ENCODE results near the gene ST8SIA5. TPM values are rescaled to one million over a fixed set of nuclear protein-coding genes. Genes with fewer than 3 reads are reported as not detected.

Gene ST8SIA5
- total RNA-seq, 1 donor from 2014 or later = 0.23 TPM

DNA sequence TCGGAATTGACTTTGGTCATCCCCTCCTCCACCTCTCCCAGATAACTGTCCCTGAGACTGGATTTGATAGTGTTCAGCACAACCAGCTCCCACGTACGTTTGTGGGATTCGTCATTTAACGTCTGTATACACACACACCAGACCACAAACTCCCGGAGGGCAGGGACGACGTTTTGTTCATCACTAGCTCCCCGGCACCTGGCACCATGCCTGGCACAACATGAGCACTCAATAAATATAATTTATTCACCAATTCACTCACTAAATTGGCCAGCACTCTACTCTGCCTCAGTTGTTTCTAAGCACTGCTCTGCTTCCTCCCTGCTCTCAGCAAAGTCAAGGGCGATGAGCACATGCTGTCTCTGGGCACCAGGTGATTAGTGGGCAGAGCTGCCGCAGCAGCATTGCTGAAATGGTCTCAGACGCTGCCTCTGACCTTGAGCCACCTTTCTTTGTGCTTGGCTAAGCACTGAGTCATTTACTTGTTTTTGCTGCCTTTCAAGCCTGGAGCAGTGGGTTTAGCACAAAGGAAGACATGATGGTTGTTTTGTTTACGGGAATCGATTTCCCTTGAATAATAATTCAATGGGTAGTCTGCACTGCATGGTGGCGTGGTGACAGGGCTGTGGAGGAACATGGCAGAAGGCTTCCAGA lies 80.5 kb downstream of the ST8SIA5 start:
- ATAC-seq (no peak), DNase-seq (ENCODE audit: low spot score) (no peak)

DNA sequence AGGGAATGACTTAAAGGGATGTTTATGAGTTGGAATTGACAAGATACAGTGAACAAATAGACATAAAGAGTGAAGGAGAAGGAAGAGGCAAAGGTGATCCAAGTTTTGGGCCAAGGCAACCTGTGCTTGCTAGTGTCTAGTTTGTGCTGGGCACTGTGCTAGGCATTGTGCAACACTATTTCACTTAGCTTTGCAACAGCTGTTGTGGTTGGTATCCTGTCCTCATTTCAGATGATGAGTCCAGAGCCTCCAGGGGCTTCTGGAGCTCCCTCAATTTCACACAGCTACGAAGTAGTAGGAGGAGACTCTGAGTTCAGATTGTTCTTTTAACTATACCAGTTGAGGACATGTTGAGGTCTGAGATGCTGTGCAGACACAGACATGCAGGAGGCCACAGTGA lies 81.7 kb downstream of the ST8SIA5 start:
- ATAC-seq = no peak
- DNase-seq (ENCODE audit: low spot score) = no peak

DNA sequence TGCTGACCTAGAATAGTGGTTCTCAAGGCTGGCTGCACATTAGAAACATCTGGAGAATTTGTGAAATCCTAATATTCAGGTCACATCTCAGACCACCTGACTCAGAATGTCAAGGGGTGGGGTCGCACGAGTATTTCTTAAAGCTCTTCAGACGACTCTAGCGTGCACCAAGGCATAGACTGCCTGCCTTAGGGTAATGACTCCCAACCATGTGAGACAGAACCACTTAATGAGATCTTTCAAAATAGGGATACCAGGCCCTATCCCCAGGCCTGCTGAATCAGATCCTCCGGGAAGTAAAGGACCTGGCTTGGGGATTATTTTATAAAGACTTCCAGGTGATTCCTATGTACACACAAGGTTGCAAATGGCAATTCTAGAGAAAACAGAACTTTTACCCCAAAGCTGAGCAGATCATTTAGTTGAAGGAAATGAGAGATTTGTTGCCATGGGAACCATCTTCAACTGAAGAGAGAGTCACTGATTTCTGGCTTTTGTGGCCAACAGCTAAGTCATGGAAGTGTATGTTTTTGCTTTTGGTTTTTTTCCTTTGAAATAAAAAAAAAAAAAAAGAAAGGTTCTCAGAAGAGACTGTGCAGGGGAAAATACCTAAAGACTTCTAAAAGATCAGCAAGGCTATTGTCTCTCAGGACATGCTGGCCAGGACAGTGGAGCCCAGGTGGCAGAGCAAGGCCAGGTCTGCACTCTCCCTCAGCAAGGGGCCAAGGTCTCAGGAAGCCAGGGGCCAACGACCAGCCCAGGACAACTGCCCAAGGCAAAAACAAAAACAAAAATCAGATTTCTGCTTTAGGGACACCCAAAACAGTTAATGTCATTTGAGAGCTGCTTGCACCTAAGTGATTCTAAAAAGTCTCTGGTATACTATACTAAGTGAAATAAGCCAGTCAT lies 84.5 kb downstream of the ST8SIA5 start:
- no peak for ATAC-seq

DNA sequence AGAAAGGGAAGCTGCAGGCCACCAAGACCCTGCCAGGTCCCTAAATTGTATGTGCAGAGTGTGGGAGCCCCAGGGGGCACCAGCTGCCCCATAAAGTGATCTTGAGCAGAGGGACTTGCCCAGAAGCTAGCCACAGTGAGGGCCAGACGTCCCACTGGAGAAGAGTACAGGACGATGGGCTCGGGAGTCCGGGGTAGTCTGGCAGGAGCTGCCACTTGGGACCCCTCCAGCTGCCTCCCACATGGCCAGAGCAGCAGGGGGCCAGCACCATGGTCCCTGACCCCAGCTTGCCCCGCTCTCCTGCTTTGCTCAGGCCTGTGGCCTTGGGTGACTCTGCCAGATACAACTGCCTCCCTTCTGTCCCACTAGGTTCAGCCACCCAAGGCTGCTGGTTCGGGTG lies 88.2 kb downstream of the ST8SIA5 start:
- DNase-seq (ENCODE audit: low spot score) = no peak
- ATAC-seq = no peak

More for the DNA sequence above, 84.5 kb downstream of the ST8SIA5 start:
- no peak for DNase-seq (ENCODE audit: low spot score)

DNA sequence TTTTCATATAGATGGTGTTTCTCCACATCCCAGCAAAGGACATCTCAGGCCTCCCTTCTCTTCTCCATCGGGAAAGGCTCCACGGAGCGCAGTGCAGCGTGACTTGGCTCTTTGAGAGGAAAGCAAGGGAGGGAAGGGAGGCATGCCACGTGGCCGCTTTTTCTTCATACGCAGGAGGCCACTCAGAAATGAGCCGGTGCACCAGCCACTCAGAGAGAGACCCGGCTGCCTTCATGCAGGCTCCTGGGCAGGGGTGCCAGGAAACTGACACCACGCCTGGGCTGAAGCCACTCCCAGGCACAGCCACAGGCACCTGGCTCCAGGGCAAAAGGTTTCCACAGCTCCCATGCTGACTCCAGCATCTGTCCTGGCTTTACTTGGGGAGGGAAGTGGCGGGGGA lies 88.7 kb downstream of the ST8SIA5 start:
- no peak for DNase-seq (ENCODE audit: low spot score)
- no peak for ATAC-seq

DNA sequence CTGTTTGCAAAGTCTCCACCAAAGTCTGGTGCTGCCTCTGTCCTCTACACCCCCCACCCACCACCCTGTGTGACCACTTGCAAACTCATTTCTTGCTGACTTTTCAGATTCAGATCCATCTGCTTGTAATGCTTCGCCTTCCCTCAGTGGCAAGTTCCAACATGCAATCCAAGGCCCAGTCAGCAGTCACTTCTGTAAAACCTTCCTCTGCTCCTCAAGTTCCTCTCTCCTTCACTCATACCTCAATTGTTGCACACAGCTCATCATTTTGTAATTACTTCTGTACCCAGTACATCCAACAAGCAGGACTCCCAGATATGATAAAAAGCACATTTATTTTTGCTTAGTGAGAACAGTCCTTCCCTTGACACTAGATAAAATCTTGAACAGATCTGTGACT lies 93.3 kb downstream of the ST8SIA5 start:
- no peak for DNase-seq (ENCODE audit: low spot score)
- ATAC-seq = no peak

DNA sequence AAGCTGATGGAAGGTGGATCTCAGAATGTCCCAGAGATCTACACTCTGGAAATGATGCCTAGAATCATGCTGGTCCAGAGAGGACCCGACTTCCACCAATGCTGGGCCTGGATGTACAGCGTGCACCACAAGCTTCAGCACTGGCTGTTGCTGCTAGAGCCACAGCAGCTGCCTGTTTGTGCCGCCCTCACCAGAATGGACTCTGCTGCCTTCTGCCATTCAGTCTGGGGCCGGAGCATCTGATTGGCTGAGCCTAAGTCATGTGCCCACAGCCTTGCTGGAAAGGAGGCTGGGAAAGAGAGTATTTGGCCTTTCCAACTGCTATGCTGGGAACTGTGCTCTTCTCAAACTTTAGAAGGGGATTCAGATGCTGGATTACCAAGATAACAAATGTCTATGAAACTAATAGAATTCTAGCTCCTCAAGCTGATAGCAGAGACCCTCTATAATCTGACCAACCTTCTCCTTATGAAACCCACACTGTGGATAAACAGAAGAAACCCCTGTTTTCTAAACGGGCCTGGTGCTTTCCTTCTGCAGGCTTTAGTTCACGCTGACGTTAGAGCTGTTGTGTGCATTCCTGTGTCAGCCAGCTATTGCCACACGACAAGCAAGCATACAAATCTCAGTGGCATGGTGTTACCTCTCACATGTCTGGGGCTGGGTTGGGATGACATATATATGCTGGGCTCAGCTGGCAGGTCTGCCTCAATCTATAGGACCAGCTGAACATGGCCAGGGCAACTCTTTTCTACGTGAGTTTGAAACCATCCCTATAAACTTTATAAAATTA lies 95.7 kb downstream of the ST8SIA5 start:
- ATAC-seq (peak; percentile 24), DNase-seq (ENCODE audit: low spot score) (no peak)

DNA sequence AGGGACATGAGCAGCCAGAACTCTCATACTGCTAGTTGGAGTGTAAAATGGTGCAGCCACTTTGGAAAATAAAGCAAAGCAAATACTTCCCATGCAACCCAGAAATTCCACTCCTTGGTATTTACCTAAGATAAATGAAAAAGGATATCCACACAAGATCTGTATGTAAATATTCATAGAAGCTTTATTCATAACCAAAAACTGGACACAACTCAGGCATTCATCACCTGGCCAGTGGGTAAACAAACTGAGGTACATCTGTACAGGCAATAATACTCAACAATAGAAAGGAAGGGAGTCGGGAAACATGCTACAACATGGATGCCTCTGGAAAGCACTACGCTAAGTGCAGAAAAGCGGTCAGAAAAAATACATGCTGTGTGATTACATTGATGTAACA lies 97.4 kb downstream of the ST8SIA5 start:
- no peak for ATAC-seq
- DNase-seq (ENCODE audit: low spot score) = no peak

DNA sequence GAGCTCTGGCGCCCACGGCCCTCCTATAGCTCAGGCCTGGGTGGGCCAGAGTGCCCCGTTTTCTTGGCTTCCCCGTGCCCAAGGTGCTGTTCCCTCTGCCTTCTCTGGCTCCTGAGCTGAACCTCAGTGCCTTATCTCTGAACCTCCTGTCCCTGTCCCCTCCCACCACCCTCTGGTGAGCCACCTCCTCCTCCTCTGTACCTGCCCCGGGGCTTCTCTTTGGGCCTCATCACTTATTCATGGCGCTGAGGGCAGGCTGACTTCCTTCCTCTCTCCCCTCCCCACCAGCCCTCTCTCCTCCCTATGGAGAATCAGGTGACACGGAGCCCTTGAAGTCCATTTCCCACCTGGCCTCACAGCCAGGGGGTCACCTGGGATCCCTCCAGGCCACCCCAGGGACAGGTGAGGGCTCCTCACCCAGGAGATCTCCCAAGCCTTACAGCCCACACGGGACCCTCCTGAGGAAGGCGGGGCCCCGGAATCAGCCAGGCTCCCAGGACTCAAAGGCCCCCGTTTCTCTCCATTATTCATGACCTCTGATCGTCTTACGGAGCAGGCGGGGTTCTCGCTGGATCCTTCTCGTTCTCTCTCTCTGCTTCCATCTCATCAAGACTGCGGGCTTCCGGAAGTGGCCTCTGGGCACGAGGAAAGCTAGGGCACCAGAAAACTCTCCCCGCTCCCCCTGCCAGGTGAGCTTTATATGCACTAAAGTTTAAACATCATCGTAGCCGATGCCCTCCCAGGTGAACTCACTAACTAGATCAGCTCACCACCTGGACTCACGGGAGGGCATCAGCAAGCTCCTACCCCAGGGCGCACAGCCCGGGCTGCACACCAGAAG lies 99.5 kb downstream of the ST8SIA5 start, which contains the start of gene LOXHD1:
Gene LOXHD1 (minus strand): TSS at position 106 of the 841 bp plus-strand sequence. CDS start 187 bp downstream, outside the sequence.
- DNase-seq (ENCODE audit: low spot score) = no peak

DNA sequence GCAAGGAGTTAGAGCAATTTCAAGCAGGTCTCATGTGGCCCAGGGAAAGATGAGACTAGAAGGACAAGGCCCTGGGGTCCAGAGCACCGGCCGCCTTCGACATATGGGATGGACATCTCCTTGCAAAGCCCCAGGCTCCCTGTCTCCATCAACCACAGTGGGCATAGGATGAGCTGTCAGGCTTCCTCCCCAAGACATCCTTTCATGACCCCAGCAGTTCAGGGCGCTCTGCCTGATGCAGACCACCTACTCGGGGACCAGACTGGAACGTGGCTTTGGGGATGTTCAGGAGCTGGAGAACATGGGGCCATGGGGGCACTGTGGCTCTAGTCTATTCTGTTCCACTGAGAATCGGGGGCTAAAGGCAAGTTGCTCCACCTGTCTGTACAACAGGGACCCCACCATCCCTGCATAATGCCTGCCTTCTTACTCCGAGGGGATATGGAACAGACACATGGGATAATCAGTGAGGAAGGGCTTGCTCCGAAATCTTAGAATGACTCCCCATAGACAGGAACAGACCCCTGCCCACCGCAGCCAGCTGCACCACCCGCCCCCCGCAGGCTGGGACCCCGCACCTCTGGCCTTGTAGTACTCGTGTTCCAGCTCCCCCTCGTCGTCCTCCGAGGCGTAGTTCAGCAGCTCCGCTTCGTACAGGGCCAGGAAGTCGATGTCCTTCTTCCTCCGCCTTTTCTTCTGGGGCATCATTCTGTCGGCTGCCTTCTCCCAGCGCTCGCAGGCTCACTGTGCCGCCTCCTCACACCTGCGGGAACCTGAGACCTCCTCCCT lies 100.3 kb downstream of the ST8SIA5 start:
- ATAC-seq = no peak
- DNase-seq (ENCODE audit: low spot score) = no peak

More for the DNA sequence above, 99.5 kb downstream of the ST8SIA5 start, which contains the start of gene LOXHD1:
- ATAC-seq = no peak

DNA sequence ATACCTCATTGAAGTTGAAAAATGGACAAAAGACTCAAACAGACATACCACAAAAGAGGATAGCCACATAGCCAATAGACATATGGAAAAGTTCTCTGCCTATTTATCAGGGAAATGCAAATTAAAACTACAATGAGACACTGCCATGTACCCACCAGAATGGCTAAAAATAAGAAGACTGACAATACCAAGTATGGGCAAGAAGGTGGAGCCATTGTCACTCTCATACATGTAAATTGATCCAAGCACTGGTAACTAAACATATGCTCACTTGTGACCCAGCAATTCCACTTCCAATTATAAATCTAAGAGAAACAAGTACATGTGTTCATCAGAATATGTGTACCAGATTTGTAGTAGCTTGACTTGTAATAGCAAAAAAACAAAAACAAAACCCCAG lies 104.5 kb downstream of the ST8SIA5 start:
- ATAC-seq (no peak), DNase-seq (ENCODE audit: low spot score) (no peak)

DNA sequence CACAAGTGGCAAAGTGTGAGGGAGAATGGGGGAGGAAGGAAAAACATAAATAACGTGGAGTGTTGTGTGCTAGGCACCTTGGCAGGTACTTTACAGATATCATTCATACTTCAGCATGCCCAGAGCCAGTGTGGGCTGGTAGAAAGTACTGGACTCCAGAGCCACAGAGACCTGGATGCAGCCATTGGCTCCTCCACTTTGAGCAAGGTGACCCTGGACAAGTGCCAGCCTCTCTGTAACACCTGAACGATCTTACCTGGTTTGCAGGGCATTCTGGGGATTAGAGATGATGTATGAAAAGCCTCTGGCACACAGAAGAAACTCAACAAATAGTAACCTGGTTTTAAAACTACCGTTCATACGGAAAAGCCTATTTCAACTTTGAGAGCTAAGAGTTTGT lies 106.2 kb downstream of the ST8SIA5 start:
- DNase-seq (ENCODE audit: low spot score) (no peak), ATAC-seq (no peak)

DNA sequence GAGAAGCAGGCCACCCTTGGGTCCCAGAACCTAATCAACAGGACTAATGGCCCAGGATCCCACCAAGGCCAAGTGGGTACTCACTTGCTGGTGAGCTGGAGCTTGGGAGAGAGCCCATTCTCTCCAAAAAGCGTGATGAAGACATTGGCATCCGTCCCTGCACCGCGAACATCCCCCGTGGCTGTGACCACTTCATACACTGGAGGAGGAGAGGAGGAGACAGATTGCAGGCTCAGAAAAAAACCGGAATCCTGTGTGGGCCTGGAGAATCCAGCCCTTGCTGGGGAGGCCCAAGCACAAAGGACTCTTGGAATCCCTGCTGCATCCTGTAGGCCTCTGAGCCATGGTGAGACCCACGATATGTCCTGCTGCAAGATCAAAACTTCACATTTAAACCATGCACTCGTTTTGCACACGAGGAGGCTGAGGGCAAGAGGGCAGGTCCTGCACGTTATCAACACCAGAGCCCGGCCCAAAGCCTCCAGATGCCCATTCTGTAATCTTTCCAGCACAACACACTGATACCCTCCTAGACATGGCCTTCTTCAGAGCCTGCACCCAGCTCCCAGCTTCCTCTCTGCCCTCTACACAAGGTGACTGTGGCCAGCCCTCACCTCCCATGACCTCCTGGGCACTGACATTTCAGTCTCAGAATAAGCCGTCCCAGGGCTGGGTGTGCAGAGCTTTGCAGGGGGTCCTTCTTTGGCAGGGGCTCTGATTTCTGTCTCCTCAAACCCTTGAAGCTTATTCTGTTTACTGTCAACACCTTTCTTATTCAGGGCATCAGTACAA lies 107.6 kb downstream of the ST8SIA5 start:
- no peak for DNase-seq (ENCODE audit: low spot score)
- no peak for ATAC-seq

DNA sequence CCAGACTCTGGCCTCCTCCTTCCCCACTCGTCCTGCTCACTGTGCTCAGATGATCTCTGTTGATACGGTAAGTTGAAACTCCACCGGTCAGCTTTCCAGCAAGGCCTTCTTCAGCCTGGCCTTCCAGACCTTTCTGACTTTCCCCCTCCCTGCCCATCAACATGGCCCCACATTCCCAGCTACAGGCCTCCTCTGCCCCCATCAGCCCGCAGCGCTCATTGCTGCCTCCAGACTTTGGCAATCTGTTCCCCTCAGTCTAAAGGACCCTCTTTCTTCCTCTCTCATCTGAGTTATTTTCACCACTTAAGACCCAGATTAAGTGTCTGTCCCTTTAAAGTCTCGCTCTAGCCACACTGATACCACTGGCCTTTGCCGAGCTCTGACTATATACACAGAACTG lies 110.4 kb downstream of the ST8SIA5 start:
- ATAC-seq (no peak), DNase-seq (ENCODE audit: low spot score) (no peak)

DNA sequence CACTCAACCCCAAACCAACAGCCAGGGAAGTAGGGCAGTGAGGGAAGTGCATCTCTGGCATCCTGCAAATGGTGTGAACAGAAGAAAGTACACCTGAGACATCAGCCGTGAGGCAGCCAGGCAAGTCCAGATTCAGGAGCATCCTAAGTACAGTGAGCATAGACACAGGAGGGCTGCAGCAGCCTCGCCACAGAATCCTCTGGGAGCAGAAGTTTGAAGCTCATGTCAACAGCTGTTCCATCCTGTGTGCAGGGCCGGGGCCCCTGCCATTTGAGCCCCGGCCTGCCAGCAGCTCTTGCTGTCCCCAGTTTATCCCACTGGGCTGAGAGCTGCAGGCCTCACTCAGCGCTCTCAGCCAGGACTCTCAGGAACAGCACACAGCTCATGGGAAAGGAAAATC lies 114.3 kb downstream of the ST8SIA5 start:
- DNase-seq (ENCODE audit: low spot score) (no peak), ATAC-seq (no peak)

DNA sequence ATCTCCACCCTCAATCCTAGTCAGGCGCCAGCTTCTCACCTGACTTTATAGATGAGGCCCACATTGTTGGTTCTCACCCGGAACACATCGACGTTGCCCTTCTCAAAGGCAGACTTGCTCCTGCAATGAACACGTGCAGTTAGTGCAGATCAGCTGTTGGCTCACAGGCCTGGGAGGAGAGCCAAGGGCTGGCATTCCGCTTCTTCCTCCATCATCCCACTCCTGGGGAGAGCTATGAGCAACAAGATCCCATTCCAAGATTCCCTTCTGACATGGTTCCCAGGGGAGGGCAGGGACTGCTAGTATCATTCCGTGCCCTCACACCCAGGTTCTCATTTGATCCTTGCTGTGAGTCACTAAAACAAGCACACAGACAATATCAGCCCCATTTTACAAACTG lies 114.9 kb downstream of the ST8SIA5 start:
- DNase-seq (ENCODE audit: low spot score) = no peak
- ATAC-seq = no peak

DNA sequence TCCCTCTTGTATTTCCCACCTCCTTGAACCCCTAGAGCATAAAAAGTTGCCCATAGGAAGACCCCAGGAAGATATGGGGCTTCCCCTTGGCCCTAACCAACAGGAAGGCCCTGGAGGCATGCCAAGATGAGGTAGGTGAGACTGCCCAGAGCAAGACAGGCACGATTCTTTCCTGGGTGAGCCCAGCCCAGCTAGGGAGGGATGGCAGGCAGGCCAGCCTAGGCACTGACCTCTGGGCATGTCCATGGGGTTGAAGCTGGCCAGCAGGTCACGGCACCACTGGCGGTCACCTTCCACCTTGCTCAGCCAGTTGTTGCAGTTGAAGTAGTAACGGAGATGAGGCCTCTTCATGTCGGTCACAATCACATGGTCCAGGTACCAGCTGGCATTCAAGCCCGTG lies 117.5 kb downstream of the ST8SIA5 start:
- DNase-seq (ENCODE audit: low spot score) = no peak
- ATAC-seq = no peak

DNA sequence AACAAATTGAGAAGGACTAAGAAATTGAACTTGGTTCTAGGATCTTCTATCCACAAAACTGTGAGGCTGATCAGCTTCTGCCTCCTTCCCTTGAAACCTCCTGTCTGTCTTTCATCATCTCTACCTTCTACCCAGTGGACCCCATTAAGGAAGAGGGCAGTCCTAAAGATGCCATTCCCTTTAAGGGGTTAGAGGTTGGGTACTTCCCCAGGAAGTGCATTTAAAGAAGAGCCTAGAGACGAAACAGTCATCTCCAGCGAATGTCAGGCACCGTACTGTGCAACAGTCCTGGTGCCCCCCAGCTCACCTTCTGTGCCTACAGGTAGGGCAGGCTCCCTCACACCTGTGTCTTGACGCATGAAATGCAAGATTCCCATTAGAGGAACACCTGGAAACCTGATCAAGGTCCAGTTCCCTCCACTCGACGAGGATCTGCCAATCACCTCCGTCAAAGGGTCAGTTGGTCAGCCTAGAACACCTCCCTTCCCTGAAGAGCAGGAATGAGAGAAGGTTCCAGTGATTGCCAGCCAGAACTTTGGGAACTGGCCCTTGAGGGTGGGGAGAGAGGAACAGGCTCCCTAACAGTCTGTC lies 120.7 kb downstream of the ST8SIA5 start:
- ATAC-seq (no peak), DNase-seq (ENCODE audit: low spot score) (peak; percentile 14)

Data from left lobe of liver (tissue), 2 donors.